Activated CD4-positive, CD25-positive, alpha-beta regulatory T cell treated with anti-CD3 and anti-CD28 coated beads, Interleukin-2, amount 50 U/mL, for 24 hours (primary cell): ENCODE results near the gene WT1.
"Not testable (repeated sequence)": the region's sequence is repeated elsewhere in the genome, so short reads cannot be mapped to it uniquely, and the experiment has no call there.

Experiments used
- ATAC-seq, 2 donors: fragments of 150-1000 bp; cut with Tn5 transposase; one replicate each; pipeline ENCODE4 v1.10.0; 2021; ENCODE audit warnings: mild to moderate bottlenecking in 1 of 2, moderate library complexity in 1 of 2

WT1 gene

DNA sequence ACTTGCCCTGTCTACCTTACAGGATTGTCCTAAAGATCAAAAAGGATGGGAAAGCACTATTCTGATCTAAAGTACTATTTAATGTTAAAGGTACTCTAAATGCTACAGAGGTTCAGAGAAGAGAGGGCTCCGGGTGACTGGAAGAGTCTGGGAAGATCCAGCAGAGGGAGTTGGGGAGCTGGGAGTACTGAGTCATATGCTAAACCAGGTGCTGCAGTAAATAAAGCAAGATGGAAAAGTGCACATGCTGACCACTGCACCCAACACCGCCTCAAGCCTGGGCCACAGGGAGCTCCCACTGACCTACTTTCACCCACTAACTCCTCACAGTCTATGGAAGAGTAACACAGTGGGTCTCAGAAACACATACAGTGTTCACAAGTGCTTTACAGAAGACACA lies 49.3 kb downstream of the WT1 start:
- no peak for ATAC-seq

DNA sequence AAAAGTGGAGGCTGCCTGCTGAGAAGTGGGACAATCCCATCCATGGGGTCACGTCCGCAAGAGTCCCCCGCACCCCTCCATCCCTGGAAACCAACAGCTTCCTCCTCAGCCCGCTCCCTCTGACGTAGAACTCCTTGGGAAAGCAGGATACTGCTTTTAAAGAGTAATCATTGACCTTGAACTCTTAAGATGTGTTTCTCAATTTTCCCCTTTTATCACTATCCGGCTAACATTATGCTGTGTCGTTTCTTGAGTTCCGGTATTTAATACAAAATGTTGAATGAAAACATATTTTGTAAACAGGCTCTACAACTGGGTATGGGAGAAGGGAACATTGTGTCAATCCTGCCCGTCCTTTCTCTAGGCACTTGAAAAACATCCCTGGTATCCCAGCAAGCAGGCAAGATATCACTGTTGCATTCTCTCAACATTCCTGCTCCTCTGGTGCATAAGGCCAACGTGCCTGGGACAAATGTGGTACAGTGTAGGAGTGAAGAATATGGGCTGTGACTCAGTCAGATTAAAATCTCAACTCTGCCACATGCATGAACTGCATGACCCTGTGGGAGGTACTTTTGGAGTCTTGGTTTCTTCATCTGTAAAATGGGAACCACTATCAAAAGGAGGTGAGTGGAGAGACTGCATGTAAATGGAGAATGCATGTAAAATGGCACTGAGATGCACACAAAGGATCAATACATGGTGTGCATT lies 52.8 kb downstream of the WT1 start:
- no peak for ATAC-seq

DNA sequence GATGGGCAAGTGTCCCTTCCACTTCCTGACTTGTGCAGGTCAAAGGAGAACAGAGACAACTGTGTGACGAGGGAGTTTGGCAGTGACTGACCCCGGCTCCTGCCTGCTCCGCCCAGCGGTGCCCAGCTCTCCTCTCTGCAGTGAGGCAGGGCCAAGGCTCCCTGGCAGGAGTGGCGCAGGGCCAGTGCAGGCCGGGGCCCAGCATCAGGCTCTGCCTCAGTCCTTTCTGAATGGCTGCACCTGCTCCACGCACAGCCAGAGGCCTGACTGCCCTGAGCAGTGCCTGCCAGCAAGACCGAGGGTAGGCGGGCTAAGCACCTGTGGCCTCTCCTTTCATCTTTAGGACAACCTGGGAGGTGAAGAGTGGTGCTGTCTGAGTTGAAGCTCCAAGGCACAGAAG lies 54.2 kb downstream of the WT1 start:
- no peak for ATAC-seq

DNA sequence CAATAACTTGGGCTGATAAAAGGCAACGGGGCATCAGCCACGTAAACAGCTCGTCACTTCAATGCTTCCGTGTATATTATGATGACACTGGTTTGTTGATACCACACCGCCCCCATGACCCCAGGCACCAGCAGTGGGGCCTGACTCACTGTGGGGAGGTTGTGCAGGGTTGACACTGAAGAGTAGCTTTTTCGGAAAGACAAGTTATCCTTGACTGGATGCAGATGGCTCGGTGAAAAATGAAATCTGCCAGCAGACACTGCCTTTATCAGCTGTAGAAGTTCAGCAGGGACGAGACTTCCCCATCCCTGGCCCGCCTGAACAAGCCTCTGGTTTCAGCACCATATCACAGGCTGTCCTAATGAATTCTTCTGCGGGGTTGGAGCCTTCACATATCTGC lies 55.6 kb downstream of the WT1 start:
- ATAC-seq: no peak

DNA sequence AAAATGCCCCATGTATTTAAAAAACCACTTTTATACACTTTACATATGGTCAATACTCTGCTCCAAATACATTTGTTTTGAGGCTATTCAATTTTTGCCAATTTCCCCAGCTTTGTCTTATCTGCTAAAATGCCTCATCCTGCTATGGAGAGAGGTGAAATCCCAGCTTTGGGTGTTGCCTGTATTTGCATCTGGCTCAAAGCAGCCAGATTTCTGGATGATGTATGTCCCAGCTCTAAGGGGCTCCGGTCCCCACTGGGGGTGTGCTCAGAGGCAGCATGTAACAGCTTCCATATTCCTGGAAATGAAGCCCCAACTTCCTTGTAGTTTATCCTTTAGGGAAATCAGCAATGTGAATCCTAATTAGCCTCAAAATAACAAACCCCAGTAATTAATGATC lies 59.5 kb downstream of the WT1 start:
- ATAC-seq: no peak

DNA sequence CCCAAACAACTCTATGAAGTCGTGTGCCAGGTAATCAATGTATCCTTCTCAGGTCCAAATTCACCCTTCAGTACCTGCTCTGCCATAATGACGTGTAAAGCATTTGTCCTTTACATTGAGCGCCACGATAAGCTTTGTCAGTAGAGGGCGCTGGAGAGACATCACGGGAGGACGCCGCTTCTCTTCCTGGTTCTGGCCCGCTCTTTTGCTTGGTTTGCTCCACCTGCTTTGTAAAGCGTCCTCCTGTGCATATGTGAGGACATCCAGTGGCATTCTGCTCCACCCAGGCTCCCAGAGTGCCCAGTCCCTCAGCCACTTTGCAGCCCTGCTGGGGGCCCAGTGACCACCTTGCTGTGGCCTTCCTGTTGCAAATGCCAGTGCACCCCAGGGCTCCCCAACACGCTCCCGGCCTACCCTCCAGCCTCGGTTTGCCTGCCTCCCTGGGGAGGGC lies 61.1 kb downstream of the WT1 start:
- no peak for ATAC-seq

DNA sequence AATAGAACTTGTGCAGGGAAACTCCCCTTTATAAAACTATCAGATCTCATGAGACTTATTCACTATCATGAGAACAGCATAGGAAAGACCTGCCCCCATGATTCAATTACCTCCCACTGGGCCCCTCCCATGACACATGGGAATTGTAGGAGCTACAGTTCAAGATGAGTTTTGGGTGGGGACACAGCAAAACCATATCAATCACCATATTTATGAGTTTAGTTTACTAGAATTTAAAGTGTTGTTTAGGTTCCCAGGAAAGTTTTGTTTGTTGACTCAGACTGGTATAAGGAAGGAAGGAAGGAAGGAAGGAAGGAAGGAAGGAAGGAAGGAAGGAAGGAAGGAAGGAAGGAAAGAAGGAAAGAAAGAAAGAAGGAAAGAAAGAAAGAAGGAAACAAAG lies 65.4 kb downstream of the WT1 start:
- not testable (repeated sequence) for ATAC-seq

DNA sequence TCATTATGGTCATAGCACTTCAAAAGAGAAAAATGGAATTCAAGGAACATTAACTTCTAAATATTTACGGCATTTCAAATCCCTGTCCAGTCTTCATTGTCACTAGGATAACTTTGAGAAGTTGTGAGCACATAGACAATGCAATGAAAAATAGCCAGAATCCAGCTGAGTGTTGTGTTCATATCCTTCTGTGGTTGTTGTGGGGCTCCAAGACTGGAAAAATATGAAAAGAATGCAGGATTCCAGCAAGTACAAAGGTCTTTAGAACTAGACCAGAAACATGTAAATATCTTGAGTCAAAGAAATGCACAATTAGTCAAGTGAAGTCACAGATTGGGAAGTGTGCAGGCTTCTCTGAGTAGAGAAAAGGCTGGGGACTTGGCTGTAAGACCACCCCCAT lies 68.7 kb downstream of the WT1 start:
- ATAC-seq: no peak

DNA sequence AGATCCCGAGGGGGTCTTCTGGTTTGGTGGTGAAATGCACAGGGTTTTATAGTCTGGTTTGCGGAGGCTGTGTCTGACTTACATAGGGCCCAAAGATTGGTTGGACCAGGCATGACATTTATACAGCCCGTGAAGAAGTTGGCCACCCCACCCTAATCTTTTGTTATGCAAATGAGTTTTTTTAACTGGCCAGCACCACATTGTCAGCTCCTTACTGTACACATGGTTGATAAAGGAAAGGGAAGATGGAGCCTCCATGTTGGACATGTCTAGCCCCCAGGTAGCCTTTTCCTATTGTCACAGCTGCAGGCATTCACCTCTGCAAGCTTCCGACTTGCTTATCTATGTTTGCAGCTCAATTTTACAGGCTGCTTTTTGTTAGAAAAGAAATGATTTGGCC lies 70.1 kb downstream of the WT1 start:
- ATAC-seq: no peak

DNA sequence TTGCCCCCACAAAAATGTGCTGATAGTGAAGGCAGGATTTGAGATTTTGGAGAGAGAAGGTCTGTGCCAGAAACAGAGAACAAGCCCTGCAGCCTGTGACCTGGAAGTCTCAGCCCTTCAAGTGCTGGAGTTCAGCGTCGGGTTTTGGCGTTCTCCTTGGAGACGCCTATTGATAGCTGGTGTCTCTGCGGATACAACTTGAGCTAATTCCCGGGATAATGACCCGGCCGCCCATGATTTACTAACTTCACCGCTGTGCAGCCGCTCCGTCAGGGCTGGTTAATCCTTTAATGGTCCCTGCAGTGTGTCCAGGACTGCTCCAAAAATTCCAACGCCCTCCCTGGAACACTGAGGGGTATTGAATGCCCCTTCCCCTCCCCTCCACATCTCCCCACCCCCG lies 76.6 kb downstream of the WT1 start:
- no peak for ATAC-seq

DNA sequence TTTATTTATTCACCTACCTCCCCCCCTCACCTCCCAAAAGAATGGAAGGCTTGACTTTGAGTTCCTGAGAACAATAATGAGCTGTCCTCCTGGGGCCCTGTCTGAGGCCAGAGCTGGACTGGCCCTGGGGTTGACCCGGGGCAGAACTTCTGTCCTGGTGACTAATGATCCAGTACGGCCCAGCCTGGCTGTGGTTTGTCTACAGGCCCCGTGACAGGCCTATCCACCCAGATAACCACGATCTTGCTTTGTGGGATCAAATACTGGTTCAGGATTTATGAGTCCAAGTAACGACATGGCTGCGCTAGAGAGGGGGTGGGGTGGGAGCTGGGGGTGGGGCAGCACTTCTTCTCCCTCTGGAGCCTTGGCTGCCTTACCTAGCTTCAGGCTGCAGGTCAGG lies 81.5 kb downstream of the WT1 start:
- no peak for ATAC-seq

DNA sequence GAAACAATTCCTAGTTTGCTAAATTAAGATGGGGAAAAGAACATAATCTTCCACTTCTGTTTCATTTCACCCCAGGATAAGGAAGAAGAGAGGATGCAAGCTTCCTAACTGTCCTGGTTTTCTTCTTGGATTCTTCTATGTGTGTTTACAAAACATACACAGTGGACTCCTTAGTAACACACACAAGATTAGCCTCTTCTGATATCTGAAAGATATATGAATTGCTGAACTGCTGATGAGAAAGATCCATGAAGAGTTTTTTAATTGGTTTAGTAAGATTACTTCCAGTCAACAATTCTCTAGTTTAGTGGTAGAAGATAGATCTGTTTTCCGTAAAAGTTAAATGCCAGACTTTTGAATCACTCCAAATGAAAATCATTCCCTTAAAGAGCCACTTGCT lies 86.8 kb downstream of the WT1 start:
- ATAC-seq: no peak

DNA sequence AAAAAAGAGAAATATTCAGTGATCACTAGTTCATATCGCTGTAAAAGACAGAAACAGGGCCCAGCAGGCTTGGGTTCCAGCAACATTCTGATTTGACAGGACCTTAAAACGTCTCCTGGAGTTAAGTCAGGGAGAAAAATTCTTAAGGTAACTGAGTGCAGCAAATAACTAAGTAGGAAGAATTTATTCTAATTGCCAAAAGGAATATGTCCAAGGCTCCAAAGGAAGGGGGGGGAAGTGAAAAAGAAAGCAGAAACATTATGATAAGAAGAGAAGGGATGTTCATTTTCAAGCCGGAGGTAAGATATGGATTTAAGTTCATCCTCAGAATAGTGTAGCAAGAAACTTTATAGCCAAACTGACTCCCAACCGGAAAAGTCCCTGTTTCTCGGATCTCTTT lies 90.4 kb downstream of the WT1 start:
- no peak for ATAC-seq

DNA sequence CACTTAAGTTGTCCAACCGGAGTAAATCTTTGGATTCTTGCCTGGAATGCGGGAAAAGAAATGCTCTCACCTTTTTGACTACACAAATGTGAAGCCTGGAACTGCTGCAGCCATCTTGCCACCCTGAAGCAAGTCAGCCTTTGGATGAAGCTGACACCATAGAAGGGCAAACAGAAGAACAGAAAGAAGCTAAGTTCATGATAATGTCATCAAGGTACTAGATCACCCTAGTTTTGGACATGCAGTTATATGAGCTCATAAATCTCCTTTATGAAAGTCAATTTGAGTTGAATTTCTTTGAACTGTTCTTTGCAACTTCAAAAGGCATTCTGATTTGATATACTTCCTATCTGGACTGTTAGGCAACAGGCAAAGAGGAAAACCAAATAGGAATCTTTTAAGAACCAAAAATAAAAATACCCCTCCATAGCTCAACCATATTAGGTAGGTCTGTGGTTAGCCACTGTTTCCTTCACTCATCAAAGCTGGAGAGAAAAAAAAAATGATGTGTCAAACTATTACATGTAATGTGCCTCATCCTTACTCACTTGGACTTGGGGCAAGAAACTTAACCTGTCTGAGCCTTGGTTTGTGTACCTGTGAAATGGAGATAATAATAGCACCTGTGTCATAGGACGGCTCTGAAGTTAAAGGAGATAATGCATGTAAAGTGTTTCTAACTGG lies 91.9 kb downstream of the WT1 start:
- ATAC-seq: peak; percentile 44 to 48

DNA sequence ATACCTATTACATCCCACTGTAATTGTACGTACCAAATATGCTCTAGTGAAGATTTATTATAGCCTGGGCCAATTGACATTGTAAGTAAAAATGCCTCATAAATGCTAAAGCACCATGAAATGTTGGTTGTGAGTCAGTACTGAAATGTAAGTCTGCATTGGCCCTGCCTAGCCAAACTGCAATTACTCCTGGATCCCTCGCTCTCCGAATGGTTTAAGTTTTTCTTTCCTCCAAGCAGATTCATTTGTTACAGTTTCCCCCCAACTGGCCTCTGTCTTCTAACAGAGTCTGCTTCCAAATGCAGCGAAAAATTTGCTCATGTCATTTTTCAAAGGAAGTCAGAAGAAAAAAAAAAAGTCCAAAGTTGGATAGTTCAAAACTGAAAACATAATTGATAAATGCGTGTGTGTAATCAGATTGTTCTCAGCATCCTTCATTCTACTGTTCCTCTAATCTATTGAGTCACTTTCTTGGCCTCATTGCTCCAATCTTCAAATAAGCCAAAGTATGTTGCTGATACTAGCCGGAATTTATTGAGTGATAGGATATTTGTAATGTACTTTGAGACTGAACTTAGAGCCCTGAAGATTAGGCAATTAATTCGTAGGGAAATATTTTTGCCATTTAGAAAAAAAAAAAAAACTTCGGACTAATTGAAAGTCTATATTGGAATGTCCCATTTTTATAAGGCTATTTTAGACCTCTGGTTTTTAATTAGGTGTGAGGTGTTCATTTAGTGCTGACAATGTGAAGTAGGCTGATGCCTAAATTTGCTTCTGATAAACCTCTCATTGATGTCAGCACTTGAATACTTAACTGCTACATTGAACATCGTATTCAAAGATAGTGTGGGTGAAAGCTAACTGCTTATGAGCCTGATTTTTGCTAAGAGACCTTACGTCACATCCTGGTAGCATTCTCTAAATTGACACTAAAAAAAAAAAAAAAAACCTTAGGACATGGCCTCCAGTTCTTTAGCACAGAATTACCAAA lies 93.4 kb downstream of the WT1 start:
- no peak for ATAC-seq

DNA sequence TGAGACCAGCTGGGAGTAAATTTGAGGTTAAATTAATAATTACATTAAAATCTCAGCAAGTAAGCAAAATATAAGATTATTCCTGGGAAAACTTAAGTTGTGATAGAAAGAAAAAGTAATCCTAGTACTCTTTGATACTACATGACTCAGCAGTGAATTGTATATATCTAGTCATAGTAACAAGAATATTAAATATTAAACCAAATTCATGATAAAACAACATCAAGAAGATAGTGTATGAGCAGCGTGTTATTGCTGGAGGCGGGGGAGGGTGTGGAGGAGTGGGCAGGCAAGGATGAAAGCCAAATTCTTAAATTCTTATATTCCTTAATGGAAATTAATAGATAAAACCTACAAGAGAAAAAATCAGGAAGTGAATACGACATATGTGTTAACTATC lies 95.2 kb downstream of the WT1 start:
- no peak for ATAC-seq
